Hypothalamus (tissue), 51 donors: ENCODE data around the gene FOSL2.

Experiments used
- DNase-seq, 51 donors: peaks; one replicate each; lab custom pipeline; 2025; lab: John Stamatoyannopoulos, UW

The FOSL2 gene

DNA sequence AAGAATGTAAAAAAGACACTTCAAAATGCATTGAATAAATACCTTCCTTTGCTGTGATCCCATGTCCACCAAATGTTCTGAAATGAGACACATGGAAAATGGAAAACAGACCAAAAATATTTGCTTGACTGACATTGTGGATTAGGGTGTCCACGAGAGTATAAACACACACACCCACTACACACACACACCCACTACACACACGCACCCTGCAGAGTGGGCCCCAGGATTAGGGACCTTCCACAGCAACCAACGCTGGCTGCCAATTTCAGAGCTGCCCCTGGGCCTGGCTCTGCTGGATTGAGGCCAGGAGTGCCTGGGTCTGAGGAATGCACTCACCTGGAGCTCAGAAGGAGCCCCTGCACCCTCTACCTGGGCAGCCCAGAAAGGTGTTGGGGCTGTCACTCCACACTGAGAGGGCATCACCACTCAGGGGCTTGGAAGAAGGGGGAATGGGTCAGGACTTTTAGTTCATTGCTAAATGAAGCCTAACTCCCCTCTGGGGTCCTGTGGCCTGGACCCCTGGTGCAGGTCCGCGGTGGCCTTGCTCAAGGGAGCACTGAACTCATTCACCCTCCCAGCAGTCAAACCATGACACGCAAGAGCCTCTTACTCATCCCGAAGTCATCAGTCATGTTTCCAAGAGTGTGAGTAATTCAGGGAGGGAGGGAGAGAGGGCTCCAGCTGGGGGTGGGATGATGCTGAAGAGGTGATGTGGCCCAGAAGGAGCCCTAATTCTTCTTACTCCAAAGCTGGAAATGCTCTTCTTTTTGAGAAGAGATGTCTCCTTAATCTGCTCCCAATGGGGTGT, 53.0 kb downstream of the FOSL2 start:
- DNase-seq, result peak in 3 of 51 donors; percentile 9 to 47 (median 25)

DNA sequence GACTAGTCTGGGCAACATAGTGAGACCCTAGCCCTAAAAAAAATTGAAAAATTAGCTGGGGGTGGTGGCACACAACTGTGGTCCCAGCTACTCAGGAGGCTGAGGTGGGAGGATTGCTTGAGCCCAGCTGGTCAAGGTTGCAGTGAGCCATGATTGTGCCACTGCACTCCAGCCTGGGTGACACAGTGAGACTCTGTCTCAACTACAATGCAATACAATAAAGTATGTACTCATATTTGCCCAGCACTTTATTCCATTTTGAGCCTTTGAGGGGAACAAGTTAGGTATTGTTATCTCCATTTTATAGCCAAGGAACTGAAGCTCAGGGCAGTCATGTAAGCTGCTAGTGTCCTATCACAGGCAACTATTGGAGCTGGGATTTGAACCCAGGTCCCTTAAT, 53.9 kb downstream of the FOSL2 start:
- DNase-seq, result no peak

DNA sequence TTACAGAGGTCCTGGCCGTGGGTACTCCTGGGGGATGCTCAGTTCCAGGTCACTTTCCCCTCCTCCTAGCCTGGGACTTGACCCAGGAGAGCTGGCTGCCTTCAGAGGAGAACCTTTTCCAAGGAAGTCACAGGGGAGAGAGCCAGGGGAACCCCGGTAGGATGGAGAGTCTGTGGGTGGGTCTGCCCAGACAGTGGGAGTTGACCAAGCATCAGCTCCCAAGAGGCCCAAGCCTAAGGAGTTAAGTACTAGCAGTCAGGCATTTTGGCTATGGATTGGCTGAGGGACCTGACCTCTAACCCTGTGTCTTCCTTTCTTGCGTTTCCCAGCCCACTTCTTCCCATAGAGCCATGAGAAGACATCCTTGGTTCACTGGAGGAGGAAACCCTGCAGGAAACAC, 54.4 kb downstream of the FOSL2 start:
- no peak for DNase-seq

DNA sequence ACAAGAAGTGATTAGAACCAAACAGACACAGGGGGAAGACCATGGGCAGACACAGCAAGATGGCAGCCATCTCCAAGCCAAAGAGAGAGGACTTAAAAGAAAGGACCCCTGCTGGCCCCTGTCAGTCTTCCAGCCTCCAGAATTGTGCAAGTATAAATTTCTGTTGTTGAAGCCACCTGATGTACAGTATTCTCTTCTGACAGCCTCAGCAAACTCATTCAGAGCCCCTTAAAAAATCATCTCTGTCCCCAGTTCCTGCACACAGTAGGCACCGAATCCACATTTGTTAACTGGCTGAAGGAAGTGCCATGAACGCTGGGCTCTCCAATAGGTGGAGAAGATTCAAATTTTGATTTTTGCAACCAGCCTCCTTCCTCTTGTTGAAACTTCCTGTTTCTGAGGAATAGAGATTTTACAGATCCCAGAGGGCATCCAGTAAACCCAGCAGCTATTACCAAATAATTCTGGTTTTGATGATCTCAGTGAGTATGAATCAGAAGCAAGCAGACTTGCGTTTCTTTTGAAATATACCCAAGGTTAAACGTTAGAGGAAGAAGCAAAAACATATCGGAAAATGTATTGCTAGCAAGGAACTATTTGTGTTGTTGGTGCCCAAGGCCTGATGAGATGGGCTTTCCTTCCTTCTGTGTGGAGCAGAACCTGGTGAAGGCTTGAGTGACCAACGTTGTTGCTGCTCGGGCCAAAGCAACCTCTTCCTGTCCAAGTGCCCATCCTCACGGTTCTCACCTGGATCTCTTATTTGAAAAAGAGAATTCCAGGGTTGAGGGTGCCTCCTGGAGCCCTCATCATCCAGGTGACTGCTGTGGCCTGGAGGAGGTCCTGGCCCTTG, 55.5 kb downstream of the FOSL2 start:
- no peak for DNase-seq

DNA sequence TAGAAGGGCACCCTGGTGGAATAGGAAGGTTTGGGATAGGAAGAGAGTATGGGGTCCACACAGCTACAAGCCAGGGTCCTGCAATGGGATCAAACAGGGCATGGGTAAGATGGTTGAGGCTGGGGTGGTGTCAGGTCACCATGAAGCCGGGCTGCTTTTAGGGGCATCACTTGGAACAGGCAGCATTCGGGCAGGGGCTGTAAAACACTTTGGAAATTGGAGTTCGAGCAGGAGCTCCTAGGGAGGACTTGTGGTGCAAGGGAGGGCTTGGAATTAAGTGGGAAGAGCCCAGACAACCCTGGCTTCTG, 56.1 kb downstream of the FOSL2 start:
- no peak for DNase-seq

DNA sequence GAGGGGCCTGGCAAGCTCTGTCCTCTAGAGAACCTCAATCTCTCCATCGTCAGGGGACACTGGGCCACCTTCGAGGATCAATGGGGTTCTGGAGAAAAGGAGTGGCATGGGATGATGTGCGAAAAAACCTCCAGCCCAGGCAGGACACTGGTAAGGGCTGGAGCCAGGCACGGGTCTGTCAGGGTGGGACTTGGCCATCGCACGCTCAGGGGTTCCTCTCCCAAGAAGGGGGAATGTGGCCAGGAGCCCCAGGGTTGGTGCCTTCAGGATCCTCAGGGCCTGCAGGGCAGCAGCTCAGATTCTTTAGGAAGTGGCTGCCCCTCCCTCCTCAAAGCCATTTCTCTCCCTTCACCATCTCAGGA, 56.4 kb downstream of the FOSL2 start:
- no peak for DNase-seq

DNA sequence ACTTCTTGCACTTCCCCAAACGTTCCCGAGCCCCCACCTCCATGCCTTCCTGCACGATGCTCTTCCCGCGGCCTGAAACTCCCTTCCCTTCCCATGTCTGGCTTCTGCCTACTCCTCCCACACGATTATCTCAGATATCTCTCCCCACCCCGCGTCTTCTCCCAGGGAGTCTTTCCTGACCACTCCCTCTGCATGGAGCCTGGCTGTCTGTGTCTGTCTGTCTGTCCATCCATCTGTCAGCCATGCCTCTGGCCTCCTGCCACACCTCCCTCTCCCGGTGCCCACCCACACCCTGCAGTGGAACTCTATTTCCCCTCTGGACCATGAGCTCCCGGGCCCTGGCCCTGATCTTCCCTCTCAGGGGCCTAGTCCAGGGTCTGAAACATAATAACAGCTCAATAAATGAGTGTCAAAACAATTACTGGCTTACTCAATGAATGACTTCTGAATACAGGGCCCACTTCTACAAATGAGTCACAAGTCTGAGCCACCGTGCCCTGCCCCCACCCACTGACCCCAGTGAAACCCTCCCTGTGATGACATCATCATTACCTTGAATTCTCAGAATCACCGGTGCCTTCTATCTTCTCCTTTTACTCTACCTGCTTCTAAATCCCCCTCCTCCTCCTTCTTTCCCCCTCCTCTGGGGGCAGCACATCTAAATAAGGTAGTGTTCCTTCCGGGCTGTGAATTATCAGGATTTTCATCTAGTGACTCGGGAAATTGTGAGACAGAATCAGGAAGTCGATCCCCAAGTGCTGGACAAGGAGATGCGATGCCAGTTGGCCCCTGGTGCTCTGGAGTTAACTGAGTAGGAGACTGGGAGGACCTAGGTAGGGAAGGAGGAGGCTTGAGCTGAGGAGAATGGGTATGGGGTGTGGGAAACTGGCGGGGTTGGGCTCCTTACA, 57.1 kb downstream of the FOSL2 start:
- no peak for DNase-seq

DNA sequence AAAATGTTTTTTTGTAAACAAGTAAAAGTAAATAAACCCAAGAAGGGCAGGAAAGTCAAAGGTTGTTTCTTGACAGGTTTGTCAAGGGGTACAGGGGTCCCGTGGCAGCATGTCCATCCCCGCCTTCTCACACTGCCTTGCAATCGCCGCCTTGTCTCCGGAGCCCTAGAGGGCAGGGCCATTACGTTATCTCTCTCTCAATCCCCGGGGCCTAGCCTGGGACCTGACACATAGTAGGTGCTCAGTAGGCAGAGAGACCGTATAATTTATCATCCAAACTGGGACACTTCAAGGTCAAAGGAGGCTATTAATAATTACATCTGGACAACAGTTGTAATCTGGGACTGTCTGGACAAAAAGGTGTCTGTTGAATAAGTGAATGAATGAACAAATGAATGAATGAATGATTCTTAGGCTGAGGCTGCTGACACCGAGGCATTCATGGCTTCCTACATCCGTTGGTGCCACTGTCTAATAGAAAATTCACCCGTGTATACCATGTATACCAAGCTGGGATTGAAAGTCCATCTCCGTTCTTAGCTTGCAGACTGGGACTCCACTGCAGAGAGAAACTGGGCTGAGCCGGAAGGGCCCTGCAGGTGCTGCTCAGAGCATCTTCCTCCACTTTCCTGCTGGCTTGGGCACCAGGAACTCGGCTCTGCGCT, 58.4 kb downstream of the FOSL2 start:
- no peak for DNase-seq

DNA sequence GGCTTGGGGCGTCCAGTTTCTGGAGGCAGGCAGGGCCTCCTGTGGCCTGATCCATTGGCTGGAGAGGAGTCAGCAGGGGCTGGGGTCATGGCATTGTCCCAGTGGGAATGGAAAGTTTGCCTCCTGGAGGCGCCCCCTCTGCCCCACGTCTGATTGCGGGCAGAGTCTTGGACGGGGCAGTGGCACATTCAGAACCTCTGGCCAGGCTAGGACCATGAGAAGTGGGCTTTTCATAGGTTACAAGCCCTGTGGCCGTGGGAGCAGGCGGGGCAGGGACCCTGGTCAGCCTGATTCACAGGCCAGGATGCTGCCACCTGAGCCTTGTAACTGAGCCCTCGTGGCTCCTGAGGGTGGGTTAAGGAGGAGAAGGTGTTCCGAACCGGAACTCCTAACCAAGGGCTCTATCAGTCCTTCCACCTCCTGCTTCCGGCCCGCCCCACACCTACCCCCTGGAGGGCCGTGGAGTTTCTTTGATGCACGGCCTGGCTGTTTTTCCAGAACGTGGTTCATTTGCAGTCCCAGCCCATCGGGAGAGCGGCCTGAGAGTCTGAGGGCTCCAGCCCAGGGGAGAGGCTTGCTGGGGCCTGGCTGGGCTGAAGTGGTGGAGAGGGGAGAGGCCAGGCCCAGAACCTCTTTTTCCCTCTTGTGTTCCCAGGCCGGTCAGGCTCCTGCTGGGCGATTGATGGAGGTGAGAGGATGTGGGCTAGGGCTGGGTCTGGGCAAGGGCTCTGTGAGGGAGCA, 59.3 kb downstream of the FOSL2 start:
- no peak for DNase-seq

DNA sequence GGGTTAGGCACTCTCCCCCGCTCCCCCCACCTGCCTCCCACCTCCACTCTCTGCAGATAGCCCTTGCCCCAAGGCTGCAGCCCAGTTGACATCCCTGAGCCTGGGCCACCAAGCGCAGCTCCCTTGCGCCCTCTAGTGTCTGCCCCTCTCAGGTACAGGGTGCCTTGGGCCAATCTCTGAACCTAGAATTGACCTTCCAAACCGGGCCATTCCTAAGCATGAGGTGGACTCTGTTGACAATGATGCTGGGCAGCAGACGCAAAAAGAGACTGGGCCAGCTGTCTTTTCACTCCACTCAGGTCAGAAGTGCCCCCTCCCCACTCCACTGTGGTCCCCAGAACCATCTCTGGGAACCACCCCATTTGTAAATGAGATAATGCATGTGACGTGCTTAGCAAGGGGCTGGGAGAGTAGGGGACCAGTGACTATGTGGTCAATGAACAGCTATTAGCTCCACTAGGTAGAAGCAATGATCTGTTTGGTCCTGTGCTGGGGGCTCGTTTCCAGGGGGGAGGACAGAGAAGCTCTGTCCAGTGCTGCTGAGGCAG, 60.0 kb downstream of the FOSL2 start:
- DNase-seq, result peak in 31 of 51 donors; percentile 1 to 63 (median 16)

DNA sequence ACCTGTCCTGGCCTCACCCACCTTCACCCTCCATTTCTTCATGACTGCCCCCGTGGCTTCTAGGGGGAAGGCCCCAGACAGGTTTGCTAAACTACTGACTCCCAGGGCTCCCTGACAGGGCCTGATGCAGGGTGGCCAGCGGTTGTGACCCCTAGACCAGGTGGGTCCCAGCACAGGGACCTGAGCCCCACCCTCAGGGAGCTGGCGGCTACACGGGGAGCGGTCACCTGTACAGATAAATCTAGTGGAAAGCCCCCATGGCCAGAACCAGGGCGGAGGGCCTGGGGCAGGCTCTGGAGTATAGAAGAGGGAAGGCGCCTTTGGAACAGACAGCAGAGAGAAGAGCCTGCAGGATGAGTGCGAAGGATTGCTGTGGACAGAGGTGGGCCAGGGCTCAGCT, 60.7 kb downstream of the FOSL2 start:
- DNase-seq, result no peak

DNA sequence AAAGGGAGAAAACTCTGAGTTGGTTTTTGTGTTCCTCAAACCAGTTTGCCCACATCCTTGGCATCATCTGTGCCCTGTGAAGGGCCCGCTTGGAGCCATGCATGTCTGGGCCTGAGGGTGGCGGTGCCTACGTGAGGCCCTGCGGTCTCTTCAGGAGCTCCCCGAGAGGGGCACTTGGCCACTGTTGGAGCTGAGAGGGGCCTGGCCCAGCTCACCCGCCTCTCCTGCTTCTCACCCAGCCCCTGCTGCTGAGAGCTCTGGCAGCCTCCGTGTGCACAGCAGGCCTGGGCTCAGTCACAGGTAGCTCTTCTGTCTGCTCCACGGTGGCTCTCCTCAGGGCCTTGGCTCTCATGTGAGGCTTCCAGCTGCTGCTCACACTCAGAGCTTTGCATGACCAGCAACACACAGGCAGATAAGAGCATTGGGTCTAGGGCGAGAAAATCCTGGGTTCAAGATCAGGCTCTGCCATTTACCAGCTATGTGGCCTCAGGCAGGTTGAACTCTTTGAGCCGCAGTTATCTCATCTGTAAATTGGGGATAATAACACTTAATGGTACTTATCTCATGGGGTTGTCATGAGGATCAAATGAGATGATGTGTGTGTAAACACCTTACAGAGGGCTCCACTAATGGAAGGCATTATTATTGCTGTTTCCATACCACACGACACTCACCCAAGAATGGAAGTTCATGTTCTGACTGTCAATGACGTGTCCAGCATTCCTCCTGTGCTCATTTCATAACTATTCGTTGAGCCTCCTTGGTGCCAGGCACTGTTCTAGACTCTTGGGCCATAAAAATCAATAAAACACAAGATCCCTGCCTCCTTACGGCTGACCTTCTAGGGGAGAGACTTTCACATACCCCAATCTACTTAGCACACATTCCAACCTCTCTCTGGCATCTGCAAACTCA, 61.6 kb downstream of the FOSL2 start:
- DNase-seq, result no peak

DNA sequence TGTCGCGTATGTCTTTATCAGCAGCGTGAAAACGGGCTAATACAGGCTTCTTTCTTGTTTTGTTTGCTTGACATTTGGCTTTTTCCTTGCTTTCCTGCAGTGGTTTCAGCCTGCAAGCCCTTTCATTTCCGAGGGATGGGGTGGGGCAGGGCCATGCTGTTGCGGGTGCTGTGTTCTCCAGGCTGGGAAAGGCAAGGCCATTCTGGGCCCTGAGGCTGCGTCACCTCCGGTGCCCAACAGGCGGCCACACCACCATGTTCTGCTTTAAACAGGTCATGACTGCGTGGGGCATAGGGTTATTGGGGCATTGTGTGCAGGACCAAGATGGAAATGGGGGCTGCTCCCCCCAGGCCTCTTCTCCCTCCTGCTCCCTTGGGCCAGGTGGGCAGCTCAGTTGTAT, 64.6 kb downstream of the FOSL2 start:
- DNase-seq, result no peak

DNA sequence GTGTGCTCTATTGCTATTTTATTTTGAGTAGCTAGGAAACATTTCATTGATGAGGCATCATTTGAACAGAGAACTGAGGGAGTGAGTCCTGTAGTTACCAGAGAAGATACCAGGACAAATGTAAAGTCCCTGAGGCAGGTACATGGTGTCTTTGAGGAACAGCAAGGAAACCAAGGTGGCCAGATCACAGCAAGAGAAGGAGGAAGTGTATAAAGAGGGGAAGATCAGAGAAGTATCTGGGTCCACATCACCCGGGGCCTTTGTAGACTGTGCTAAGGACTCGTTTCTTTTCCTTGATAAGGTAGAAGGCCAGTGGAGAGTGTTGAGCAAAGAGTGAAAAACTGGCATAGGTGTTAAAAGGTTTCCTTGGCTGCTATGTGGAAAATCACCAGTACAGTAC, 68.4 kb downstream of the FOSL2 start:
- DNase-seq, result no peak

DNA sequence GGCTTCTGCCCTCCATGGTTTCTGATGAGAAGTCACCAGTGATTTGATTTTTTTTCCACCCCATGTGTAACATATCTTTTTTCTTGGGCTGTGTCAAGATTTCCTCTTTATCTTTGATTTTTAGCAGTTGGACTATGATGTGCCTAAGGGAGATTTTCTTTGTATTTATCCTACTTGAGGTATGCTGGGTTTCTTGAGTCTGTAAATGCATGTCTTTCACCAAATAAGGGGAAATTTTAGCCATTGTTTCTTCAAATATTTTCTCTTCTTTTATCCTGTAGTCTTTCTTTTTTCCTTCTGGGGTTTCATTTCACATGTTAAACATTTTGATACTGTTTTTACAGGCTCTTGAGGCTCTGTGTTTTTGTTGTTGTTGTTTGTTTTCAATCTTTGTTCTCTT, 69.5 kb downstream of the FOSL2 start:
- no peak for DNase-seq

DNA sequence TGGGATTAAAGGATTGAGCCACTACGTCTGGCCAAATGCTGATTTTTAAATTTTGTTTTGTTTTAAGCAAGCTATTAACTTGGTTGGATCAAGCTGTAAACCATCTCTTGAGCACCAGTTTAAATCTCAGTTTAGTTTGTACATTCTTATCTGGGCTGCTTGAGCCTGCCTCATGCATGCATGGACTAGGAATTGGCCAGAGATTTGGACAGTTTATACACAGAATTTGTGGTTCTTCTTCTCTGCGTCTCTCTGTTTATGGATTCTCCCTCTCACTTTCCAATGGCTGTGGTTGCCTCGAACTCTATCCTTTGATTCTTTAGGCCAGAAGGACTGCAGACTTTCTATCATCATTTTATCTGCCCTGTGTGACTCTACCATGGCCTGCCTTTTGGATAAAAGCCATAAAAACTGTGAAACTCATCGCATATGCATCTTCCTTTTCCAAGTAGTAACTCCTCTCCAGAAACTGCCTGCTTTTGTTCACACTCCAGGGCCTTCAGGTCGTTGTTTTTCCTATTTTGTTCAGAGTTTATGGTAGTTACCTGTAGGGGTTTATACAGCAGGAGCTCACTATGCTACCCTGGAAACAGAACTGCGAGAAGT, 70.7 kb downstream of the FOSL2 start:
- DNase-seq, result no peak

DNA sequence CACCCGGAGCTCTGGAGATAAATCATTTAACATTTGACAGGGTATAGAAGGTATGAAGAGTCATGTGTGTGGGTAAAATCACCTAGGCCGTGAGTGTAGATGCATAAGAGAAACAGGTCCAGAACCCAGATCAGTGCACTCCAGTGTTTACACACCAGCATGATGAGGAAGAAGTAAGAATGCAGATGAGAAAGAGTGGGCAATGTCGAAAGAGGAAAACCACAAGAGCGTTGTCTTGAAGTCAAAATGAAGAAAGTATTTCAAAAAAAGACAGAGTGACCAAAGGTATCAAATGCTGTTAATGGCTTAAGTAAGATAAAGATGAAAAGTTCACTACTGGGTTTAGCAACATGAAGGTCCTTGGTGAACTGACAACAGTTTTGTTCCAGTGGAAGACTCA, 71.2 kb downstream of the FOSL2 start:
- no peak for DNase-seq
